GM23248 (cell line): ENCODE results near the gene TPCN1. TPM values are rescaled to one million over a fixed set of nuclear protein-coding genes. Genes with fewer than 3 reads are reported as not detected.
A peak's percentile ranks its signal among the peaks of the same experiment; 100 is the strongest.

Source experiments
- DNase-seq: peaks from one replicate; pipeline ENCODE4 v3.0.0-alpha.2; 2015
- H2AFZ ChIP-seq: fragments of 200-600 bp; sonication (generic); 2 replicates; pipeline ENCODE4 v1.6.1; 2016; ENCODE audit warnings: antibody characterized with exemption
- H3F3A ChIP-seq: fragments of 200-600 bp; sonication (generic); 2 replicates; pipeline ENCODE4 v1.6.1; 2016; ENCODE audit warnings: mild to moderate bottlenecking, antibody characterized with exemption, mixed run types; ENCODE audit not compliant: insufficient read depth
- H3K27ac ChIP-seq: fragments of 200-600 bp; sonication (generic); 2 replicates; pipeline ENCODE4 v1.5.1; 2016; ENCODE audit warnings: mild to moderate bottlenecking
- H3K27me3 ChIP-seq: fragments of 200-600 bp; sonication (generic); replicated peaks from 2 replicates; pipeline ENCODE4 v1.6.1; 2016; ENCODE audit warnings: mild to moderate bottlenecking; ENCODE audit not compliant: insufficient read depth
- H3K36me3 ChIP-seq: fragments of 200-600 bp; sonication (generic); 2 replicates; pipeline ENCODE4 v1.6.1; 2016; ENCODE audit warnings: low read depth, mild to moderate bottlenecking
- H3K4me1 ChIP-seq: fragments of 200-600 bp; sonication (generic); 2 replicates; pipeline ENCODE4 v1.6.1; 2016; ENCODE audit warnings: mild to moderate bottlenecking; ENCODE audit not compliant: insufficient read depth
- H3K4me2 ChIP-seq: fragments of 200-600 bp; sonication (generic); one replicate; pipeline ENCODE4 v1.6.1; 2016; ENCODE audit warnings: mild to moderate bottlenecking; ENCODE audit not compliant: unreplicated experiment
- H3K4me3 ChIP-seq: fragments of 200-600 bp; sonication (generic); 2 replicates; pipeline ENCODE4 v1.5.1; 2016; ENCODE audit warnings: mild to moderate bottlenecking
- H3K79me2 ChIP-seq: fragments of 200-600 bp; sonication (generic); 2 replicates; pipeline ENCODE4 v1.6.1; 2016; ENCODE audit warnings: mild to moderate bottlenecking; ENCODE audit not compliant: insufficient read depth
- H3K9ac ChIP-seq: fragments of 200-600 bp; sonication (generic); 2 replicates; pipeline ENCODE4 v1.6.1; 2016; ENCODE audit warnings: mild to moderate bottlenecking
- H3K9me2 ChIP-seq: fragments of 200-600 bp; sonication (generic); 2 replicates; pipeline ENCODE4 v1.6.1; 2016; ENCODE audit warnings: mixed run types, mild to moderate bottlenecking, moderate library complexity; ENCODE audit not compliant: insufficient read depth
- H3K9me3 ChIP-seq: fragments of 200-600 bp; sonication (generic); one replicate; pipeline ENCODE4 v1.6.1; 2017; ENCODE audit warnings: low read depth
- H4K20me1 ChIP-seq: fragments of 200-600 bp; sonication (generic); 2 replicates; pipeline ENCODE4 v1.6.0; 2016; ENCODE audit not compliant: insufficient read depth
- EZH2 ChIP-seq: fragments of 200-600 bp; sonication (generic); IDR thresholded peaks from 2 replicates; pipeline ENCODE4 v1.6.1; 2018; ENCODE audit warnings: antibody characterized with exemption, mild to moderate bottlenecking; ENCODE audit not compliant: insufficient read depth, poor library complexity, severe bottlenecking
- EZH2phosphoT487 ChIP-seq: fragments of 200-600 bp; sonication (generic); IDR thresholded peaks from 2 replicates; pipeline ENCODE4 v1.6.1; 2018; ENCODE audit warnings: antibody characterized with exemption, moderate library complexity, mild to moderate bottlenecking, low read depth; ENCODE audit not compliant: insufficient read depth
- WGBS, 2 experiments: methylation state at CpG; one replicate each; pipeline ENCODE4 v1.1.6; 2015 to 2017; ENCODE audit warnings: low lambda C conversion rate in 2 of 2, low coverage in 1 of 2; ENCODE audit errors: missing lambda C conversion rate in 2 of 2; 5-methylcytosine and 5-hydroxymethylcytosine counted together
- in situ Hi-C: fragments of 300-500 bp; cut with MboI; formaldehyde crosslinking; loops from 2 replicates; pipeline ENCODE4 v1.15.0; 2020
- polyA plus RNA-seq: library from polyadenylated mRNA; unstranded; fragments of >200 nt; fragmentation: Nextera tagmentation; extraction: Ambion mirVana; gene quantifications from 2 replicates; pipeline ENCODE4 v1.2.1, GENCODE V29; 2016
- total RNA-seq: library from RNA; depleted of rRNA; stranded (reverse); fragments of >200 nt; shearing (Covaris generic); gene quantifications from 2 replicates; pipeline ENCODE4 v1.2.3, GENCODE V29; 2014

TPCN1 gene
- total and polyA plus RNA-seq, 2 experiments from 2014 or later: 9.0 to 15.9 TPM

DNA sequence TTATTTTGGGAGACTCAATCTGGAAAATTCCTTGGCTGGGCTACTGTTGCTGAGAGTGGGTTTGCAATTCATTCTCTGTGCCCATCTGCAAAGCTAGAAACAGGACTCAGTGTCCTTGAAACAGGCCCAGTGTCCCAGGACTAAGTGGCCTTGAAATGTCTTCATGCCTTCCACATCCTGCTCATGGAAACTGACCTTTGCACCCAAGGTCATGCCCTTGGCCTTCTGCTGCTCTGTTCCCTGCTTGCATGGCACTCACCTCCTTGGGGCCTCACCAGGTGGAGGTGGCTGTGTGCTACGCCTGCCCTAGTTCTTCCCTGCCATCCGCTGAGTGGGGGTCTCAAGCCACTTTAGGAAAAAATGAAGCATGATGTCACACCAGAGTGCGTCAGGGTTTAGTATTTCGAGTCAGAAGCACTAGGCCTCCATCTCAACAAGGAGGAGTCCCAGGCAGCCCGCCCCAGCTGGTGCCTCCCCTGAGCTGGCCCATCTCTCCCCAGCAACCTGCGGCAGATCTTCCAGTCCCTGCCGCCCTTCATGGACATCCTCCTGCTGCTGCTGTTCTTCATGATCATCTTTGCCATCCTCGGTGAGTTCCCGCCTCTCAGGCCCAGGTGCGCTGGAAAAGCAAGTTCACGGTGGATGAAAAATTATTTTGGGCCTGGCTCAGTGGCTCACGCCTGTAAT, 48.1 kb downstream of the TPCN1 start:
- Histone ChIP-seq H4K20me1 (no peaks in the 10 kb centered on the region), H3K9me3 (no peaks in the 10 kb centered on the region), H2AFZ (no peak overlapping the region), H3K27me3 (no peaks in the 10 kb centered on the region), H3K4me2 (no peak overlapping the region), H3K79me2 (no peaks in the 10 kb centered on the region), H3K36me3 (no peaks in the 10 kb centered on the region), H3K27ac (no peak overlapping the region), H3K9ac (no peak overlapping the region), H3K9me2 (no peaks in the 10 kb centered on the region), H3K4me1 (peaks cover 16% of the 10 kb centered on the region), H3K4me3 (no peak overlapping the region), H3F3A (peaks cover 14% of the 10 kb centered on the region; the same call in 1 of the 2 replicates)
- in situ Hi-C loops: no loop called here
- 98% methylated on average over 12 of the region's 12 CpGs for WGBS, 2 experiments
- TF ChIP-seq EZH2phosphoT487 (no peak), EZH2 (no peak)
- DNase-seq: no peak

DNA sequence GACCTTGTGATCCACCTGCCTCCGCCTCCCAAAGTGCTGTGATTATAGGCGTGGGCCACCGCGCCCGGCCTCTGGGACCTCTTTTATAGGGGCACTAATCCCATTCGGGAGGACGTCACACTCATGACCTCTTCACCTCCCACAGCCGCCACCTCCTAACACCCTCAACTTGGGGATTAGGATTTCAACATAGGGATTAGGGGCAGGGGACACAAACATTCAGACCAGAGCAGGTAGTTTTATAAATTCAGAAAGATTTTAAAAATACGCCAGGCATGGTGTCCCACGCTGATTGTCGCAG, 49.4 kb downstream of the TPCN1 start:
- DNase-seq: no peak
- Histone ChIP-seq H3K9me2 (no peaks in the 10 kb centered on the region), H3K9ac (no peak overlapping the region), H3K79me2 (no peaks in the 10 kb centered on the region), H2AFZ (no peak overlapping the region), H3K4me1 (peaks cover 16% of the 10 kb centered on the region), H3F3A (peaks cover 14% of the 10 kb centered on the region; the same call in 1 of the 2 replicates), H3K27ac (no peak overlapping the region), H3K4me3 (no peak overlapping the region), H4K20me1 (no peaks in the 10 kb centered on the region), H3K4me2 (no peak overlapping the region), H3K9me3 (no peaks in the 10 kb centered on the region), H3K27me3 (no peaks in the 10 kb centered on the region), H3K36me3 (no peaks in the 10 kb centered on the region)
- in situ Hi-C loops: no loop called here
- TF ChIP-seq EZH2 (no peak), EZH2phosphoT487 (no peak)
- WGBS, 2 experiments: 99 to 100% methylated on average over 11 of the region's 11 CpGs

DNA sequence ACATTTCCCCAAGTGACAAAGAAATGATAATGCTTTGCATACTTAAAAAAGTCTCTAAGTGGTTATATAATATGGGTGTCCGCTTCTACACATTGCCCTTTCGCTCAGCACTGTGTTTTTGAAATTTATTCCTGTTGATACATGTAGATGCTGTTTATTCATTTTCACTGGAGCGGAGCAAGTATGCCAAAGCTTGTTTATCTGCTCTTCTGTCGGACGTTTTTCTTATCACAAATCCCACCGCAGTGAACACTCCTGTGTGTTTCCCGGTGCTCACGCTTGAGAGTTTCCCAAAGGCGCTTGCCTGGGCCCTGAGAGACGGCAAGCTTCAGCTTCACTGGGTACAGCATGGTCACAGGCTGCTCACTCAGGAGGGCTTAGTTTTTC, 50.2 kb downstream of the TPCN1 start:
- Histone ChIP-seq H3K36me3 (no peaks in the 10 kb centered on the region), H3K4me3 (peak overlapping the region; percentile 56), H3K27ac (peak overlapping the region; percentile 72), H3K4me2 (peak overlapping the region; percentile 85), H3K79me2 (no peaks in the 10 kb centered on the region), H3K4me1 (peaks cover 16% of the 10 kb centered on the region), H3K9me3 (no peaks in the 10 kb centered on the region), H2AFZ (peak overlapping the region; percentile 78), H3K27me3 (no peaks in the 10 kb centered on the region), H4K20me1 (no peaks in the 10 kb centered on the region), H3K9ac (peak overlapping the region; percentile 62), H3F3A (peaks cover 14% of the 10 kb centered on the region; the same call in 1 of the 2 replicates), H3K9me2 (no peaks in the 10 kb centered on the region)
- 51 to 57% methylated on average over 10 of the region's 10 CpGs for WGBS, 2 experiments
- in situ Hi-C loops: no loop called here
- no peak for DNase-seq
- TF ChIP-seq EZH2phosphoT487: no peak
- TF ChIP-seq EZH2: no peak

DNA sequence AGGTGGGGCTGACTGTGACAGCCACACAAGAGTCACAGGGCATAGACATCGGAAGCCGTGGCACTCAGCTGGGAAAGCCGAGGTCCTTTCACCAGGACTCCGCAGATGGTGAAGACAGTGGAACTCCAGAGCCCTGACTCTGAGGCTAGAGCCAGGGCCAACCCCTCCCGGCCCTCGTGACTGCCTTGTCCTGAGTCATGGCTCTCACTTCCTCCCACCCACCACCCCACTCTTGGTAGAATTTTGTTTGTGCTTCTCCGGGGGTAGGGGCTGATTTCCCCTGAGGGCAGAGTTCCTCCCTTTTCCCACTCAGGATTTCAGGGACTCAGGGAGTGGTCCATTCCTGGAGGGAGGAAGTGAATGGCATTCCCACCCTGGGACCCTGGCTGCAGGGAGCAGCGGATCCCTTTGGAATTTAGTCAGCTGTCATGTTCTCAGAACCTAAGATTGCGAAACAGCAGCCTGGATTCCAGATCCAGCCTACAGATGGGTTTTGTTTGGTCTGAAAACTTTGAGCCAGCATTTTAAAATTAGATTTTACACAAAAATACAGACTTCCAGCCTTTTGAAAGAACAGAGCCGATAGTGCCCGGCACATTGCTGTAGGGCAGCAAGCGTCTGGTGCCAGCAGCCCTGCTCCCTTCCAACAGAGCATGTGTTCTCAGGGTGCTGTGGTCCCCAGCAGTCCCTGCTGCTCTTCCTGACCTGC, 50.7 kb downstream of the TPCN1 start:
- no peaks in the 10 kb centered on the region for H3K27me3 ChIP-seq
- H3K9me3 ChIP-seq: no peaks in the 10 kb centered on the region
- peak overlapping the region; percentile 62 for H3K9ac ChIP-seq
- no peaks in the 10 kb centered on the region for H3K9me2 ChIP-seq
- peaks cover 14% of the 10 kb centered on the region; the same call in 1 of the 2 replicates for H3F3A ChIP-seq
- TF ChIP-seq EZH2: no peak
- no peak for TF ChIP-seq EZH2phosphoT487
- in situ Hi-C loops: no loop called here
- WGBS, 2 experiments: 4 to 5% methylated on average over 12 of the region's 12 CpGs
- peak overlapping the region; percentile 85 for H3K4me2 ChIP-seq
- peak overlapping the region; percentile 56 for H3K4me3 ChIP-seq
- H3K36me3 ChIP-seq: no peaks in the 10 kb centered on the region
- H3K4me1 ChIP-seq: peaks cover 16% of the 10 kb centered on the region
- H2AFZ ChIP-seq: peak overlapping the region; percentile 78
- DNase-seq: peak; percentile 91
- no peaks in the 10 kb centered on the region for H3K79me2 ChIP-seq
- peak overlapping the region; percentile 72 for H3K27ac ChIP-seq
- no peaks in the 10 kb centered on the region for H4K20me1 ChIP-seq
